ENCODE results near the gene BPIFA2.
"Not testable (repeated sequence)": the region's sequence is repeated elsewhere in the genome, so short reads cannot be mapped to it uniquely, and the experiment has no call there.

Gene BPIFA2

GRCh38 chr20:33162753-33163152 is 5.2 kb upstream of the BPIFA2 start:
- DNase-seq: no peak

GRCh38 chr20:33163856-33164762 is 3.9 kb upstream of the BPIFA2 start:
- no peak for DNase-seq

- DNase-seq: no peak
These were observed 3.2 kb upstream of the BPIFA2 start for GRCh38 chr20:33164763-33165095.

- no peak for DNase-seq
These were observed 2.4 kb upstream of the BPIFA2 start for GRCh38 chr20:33165416-33166055.

- DNase-seq: no peak
These were observed 1.3 kb upstream of the BPIFA2 start for GRCh38 chr20:33166533-33167113.

GRCh38 chr20:33169176-33169794 is 1.3 kb downstream of the BPIFA2 start:
- DNase-seq: no peak

- no peak for DNase-seq
These were observed 4.8 kb downstream of the BPIFA2 start for GRCh38 chr20:33172781-33173180.

GRCh38 chr20:33175123-33175522 is 7.2 kb downstream of the BPIFA2 start:
- DNase-seq: no peak

GRCh38 chr20:33176101-33176500 is 8.1 kb downstream of the BPIFA2 start:
- DNase-seq: no peak

GRCh38 chr20:33177866-33178265 is 9.9 kb downstream of the BPIFA2 start:
- DNase-seq: no peak

- no peak for DNase-seq
These were observed 10.8 kb downstream of the BPIFA2 start for GRCh38 chr20:33178726-33179125.

GRCh38 chr20:33180169-33180568 is 12.2 kb downstream of the BPIFA2 start:
- no peak for DNase-seq

GRCh38 chr20:33181482-33182093 is 13.6 kb downstream of the BPIFA2 start:
- no peak for DNase-seq

GRCh38 chr20:33183312-33183711 is 15.4 kb downstream of the BPIFA2 start:
- DNase-seq: no peak

GRCh38 chr20:33185031-33185590 is 17.2 kb downstream of the BPIFA2 start:
- DNase-seq: not testable (repeated sequence)

GRCh38 chr20:33187491-33187890 is 19.5 kb downstream of the BPIFA2 start:
- no peak for DNase-seq

GRCh38 chr20:33188421-33188820 is 20.5 kb downstream of the BPIFA2 start:
- no peak for DNase-seq

- no peak for DNase-seq
These were observed 23.5 kb downstream of the BPIFA2 start for GRCh38 chr20:33191484-33191883.

- no peak for DNase-seq
These were observed 24.0 kb downstream of the BPIFA2 start for GRCh38 chr20:33191955-33192354.

- no peak for DNase-seq
These were observed 25.0 kb downstream of the BPIFA2 start for GRCh38 chr20:33192912-33193501.

GRCh38 chr20:33199026-33199425 is 31.1 kb downstream of the BPIFA2 start:
- DNase-seq: no peak

GRCh38 chr20:33202451-33202850 is 34.5 kb downstream of the BPIFA2 start:
- DNase-seq: no peak

All from HCEC 1CT (cell line).